ENCODE measurements around the gene RAP1GAP2.
"Not testable (repeated sequence)": the region's sequence is repeated elsewhere in the genome, so short reads cannot be mapped to it uniquely, and the experiment has no call there.

Gene RAP1GAP2

DNA sequence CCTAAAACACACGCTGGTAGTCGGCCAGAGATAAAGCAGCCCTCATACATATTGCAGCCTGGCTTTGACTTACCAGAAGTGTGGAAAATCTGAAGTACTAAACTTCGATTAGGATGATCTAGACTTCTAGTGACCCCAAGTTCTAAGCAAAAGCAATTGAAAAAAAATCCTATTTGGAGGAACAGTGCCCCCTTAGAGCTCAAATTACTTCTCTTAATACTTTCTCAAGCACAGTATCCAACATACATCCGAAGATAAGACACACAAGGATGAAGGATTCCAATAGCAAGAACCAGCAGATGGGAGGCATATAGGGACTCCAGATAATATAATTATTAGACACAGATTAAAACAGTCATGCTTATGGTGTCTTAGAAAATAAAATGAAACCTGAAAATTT is 277.6 kb downstream of the RAP1GAP2 start:
- not testable (repeated sequence) for DNase-seq
